Ishikawa (cell line): ENCODE measurements around the gene CAPNS1.

Experiments used
- CEBPB ChIP-seq: IDR thresholded peaks from 2 replicates; pipeline ENCODE4 v1.6.1; 2012
- CREB1 ChIP-seq: IDR thresholded peaks from 2 replicates; pipeline ENCODE4 v1.6.1; 2012; ENCODE audit warnings: low read depth
- EGR1 ChIP-seq: IDR thresholded peaks from 2 replicates; pipeline ENCODE4 v1.6.1; 2012
- EP300 ChIP-seq: IDR thresholded peaks from 2 replicates; pipeline ENCODE4 v1.6.1; 2012; ENCODE audit warnings: borderline replicate concordance
- FOXM1 ChIP-seq: IDR thresholded peaks from 2 replicates; pipeline ENCODE4 v1.6.1; 2012; ENCODE audit warnings: low read depth, borderline replicate concordance
- NFIC ChIP-seq: IDR thresholded peaks from 2 replicates; pipeline ENCODE4 v1.6.1; 2012
- RAD21 ChIP-seq: IDR thresholded peaks from 2 replicates; pipeline ENCODE4 v1.6.1; 2012; ENCODE audit warnings: low read depth
- TAF1 ChIP-seq: IDR thresholded peaks from 2 replicates; pipeline ENCODE4 v1.6.1; 2012; ENCODE audit warnings: low read depth, mild to moderate bottlenecking
- TCF12 ChIP-seq: IDR thresholded peaks from 2 replicates; pipeline ENCODE4 v1.6.1; 2012; ENCODE audit warnings: low read depth
- TEAD4 ChIP-seq: IDR thresholded peaks from 2 replicates; pipeline ENCODE4 v1.6.1; 2012
- USF1 ChIP-seq: IDR thresholded peaks from 2 replicates; pipeline ENCODE4 v1.6.1; 2012
- YY1 ChIP-seq: IDR thresholded peaks from 2 replicates; pipeline ENCODE4 v1.6.1; 2012; ENCODE audit warnings: low read depth
- ZBTB7A ChIP-seq: IDR thresholded peaks from 2 replicates; pipeline ENCODE4 v1.6.1; 2012; ENCODE audit warnings: low read depth
- TF ChIP-seq, protein P1 (sequence below): IDR thresholded peaks from 2 replicates; pipeline ENCODE4 v1.6.1; 2012
- TF ChIP-seq, protein P2 (sequence below): IDR thresholded peaks from 2 replicates; pipeline ENCODE4 v1.6.1; 2012; ENCODE audit warnings: low read depth, mild to moderate bottlenecking

Gene CAPNS1

GRCh38 chr19:36110487-36111199, 29.2 kb upstream of the CAPNS1 start, which contains the start of gene OVOL3:
Gene OVOL3, plus strand, starts transcription at chr19:36111143. Its CDS starts 60 bp downstream, at chr19:36111203.
- no peak for TF ChIP-seq EP300
- no peak for TF ChIP-seq FOXM1
- no peak for TF ChIP-seq CREB1
- TF ChIP-seq, protein P1, sequence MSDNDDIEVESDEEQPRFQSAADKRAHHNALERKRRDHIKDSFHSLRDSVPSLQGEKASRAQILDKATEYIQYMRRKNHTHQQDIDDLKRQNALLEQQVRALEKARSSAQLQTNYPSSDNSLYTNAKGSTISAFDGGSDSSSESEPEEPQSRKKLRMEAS, result no peak

GRCh38 chr19:36111200-36111539, 28.7 kb upstream of the CAPNS1 start:
- no peak for TF ChIP-seq TCF12
- TF ChIP-seq EGR1, result no peak
- TF ChIP-seq TAF1, result no peak
- TF ChIP-seq NFIC, result no peak
- TF ChIP-seq RAD21, result no peak
- TF ChIP-seq, protein P2, sequence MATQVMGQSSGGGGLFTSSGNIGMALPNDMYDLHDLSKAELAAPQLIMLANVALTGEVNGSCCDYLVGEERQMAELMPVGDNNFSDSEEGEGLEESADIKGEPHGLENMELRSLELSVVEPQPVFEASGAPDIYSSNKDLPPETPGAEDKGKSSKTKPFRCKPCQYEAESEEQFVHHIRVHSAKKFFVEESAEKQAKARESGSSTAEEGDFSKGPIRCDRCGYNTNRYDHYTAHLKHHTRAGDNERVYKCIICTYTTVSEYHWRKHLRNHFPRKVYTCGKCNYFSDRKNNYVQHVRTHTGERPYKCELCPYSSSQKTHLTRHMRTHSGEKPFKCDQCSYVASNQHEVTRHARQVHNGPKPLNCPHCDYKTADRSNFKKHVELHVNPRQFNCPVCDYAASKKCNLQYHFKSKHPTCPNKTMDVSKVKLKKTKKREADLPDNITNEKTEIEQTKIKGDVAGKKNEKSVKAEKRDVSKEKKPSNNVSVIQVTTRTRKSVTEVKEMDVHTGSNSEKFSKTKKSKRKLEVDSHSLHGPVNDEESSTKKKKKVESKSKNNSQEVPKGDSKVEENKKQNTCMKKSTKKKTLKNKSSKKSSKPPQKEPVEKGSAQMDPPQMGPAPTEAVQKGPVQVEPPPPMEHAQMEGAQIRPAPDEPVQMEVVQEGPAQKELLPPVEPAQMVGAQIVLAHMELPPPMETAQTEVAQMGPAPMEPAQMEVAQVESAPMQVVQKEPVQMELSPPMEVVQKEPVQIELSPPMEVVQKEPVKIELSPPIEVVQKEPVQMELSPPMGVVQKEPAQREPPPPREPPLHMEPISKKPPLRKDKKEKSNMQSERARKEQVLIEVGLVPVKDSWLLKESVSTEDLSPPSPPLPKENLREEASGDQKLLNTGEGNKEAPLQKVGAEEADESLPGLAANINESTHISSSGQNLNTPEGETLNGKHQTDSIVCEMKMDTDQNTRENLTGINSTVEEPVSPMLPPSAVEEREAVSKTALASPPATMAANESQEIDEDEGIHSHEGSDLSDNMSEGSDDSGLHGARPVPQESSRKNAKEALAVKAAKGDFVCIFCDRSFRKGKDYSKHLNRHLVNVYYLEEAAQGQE, result no peak
- TF ChIP-seq, protein P1, result no peak
- no peak for TF ChIP-seq CREB1
- TF ChIP-seq TEAD4, result no peak
- no peak for TF ChIP-seq ZBTB7A
- no peak for TF ChIP-seq EP300
- no peak for TF ChIP-seq CEBPB
- no peak for TF ChIP-seq FOXM1
- TF ChIP-seq USF1, result no peak
- no peak for TF ChIP-seq YY1

DNA sequence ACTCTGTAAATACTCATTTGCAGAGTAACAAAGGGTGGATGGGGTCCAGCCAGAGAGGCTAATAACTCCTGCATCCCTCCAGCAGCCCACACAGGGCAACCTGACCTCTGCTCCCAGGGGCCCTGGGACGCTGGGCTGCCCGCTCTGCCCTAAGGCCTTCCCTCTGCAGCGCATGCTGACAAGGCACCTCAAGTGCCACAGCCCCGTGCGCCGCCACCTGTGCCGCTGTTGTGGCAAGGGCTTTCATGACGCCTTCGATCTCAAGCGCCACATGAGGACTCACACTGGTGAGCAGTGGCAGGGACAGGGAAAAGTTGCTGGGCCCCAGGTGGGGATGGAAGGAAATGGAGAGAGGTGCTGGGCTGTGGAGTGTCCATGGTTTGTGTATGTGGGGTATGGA, 27.2 kb upstream of the CAPNS1 start:
- TF ChIP-seq CREB1, result no peak
- TF ChIP-seq TEAD4, result no peak
- TF ChIP-seq YY1, result no peak
- TF ChIP-seq, protein P1, result no peak
- TF ChIP-seq EGR1, result no peak
- no peak for TF ChIP-seq RAD21
- no peak for TF ChIP-seq TCF12
- TF ChIP-seq NFIC, result no peak
- no peak for TF ChIP-seq FOXM1
- TF ChIP-seq EP300, result no peak
- TF ChIP-seq USF1, result no peak
- no peak for TF ChIP-seq ZBTB7A
- no peak for TF ChIP-seq CEBPB
- TF ChIP-seq, protein P2, result no peak
- no peak for TF ChIP-seq TAF1

DNA sequence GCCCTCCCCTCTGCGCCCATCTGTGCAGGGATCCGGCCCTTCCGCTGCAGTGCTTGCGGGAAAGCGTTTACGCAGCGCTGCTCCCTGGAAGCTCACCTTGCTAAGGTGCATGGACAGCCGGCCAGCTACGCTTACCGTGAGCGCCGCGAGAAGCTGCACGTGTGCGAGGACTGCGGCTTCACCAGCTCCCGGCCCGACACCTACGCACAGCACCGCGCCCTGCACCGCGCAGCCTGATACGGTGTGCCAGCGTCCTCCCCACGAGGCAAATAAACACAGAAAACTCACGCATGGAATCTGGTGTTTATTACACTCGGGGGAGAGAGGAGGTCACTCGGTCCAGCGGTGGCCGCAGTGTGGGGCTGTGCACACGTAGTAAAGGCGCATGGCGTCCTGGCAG, 26.4 kb upstream of the CAPNS1 start:
- no peak for TF ChIP-seq TEAD4
- no peak for TF ChIP-seq TAF1
- TF ChIP-seq, protein P1, result no peak
- TF ChIP-seq CREB1, result no peak
- TF ChIP-seq, protein P2, result no peak
- TF ChIP-seq USF1, result no peak
- TF ChIP-seq YY1, result no peak
- no peak for TF ChIP-seq CEBPB
- no peak for TF ChIP-seq ZBTB7A
